ENCODE results near the gene KIF21B.

The KIF21B gene

GRCh38 chr1:200988693-200989092 is 34.8 kb downstream of the KIF21B start:
- no peaks in the 10 kb centered on the region for H3K9me3 ChIP-seq (ENCODE audit: insufficient read depth, low read depth, low read length)
- no peaks in the 10 kb centered on the region for H3K4me1 ChIP-seq (ENCODE audit: insufficient read depth, low read length)
- no peak overlapping the region for H3K27ac ChIP-seq (ENCODE audit: low read length)
- peaks cover 62% of the 10 kb centered on the region for H3K36me3 ChIP-seq (ENCODE audit: insufficient read depth, low read depth, low read length)
- no peaks in the 10 kb centered on the region for H3K27me3 ChIP-seq (ENCODE audit: insufficient read depth, low read length)
- H3K9ac ChIP-seq (ENCODE audit: low read depth, low read length), result no peak overlapping the region
- no peak overlapping the region for H3K4me3 ChIP-seq (ENCODE audit: low read length)

GRCh38 chr1:200985481-200985880 is 38.0 kb downstream of the KIF21B start:
- Histone ChIP-seq H3K4me3 (ENCODE audit: low read length) (no peak overlapping the region), H3K27ac (ENCODE audit: low read length) (no peak overlapping the region), H3K27me3 (ENCODE audit: insufficient read depth, low read length) (no peaks in the 10 kb centered on the region), H3K9ac (ENCODE audit: low read depth, low read length) (no peak overlapping the region), H3K36me3 (ENCODE audit: insufficient read depth, low read depth, low read length) (peaks cover 52% of the 10 kb centered on the region), H3K4me1 (ENCODE audit: insufficient read depth, low read length) (no peaks in the 10 kb centered on the region), H3K9me3 (ENCODE audit: insufficient read depth, low read depth, low read length) (peaks cover 3% of the 10 kb centered on the region; the same call in 1 of the 2 replicates)

DNA sequence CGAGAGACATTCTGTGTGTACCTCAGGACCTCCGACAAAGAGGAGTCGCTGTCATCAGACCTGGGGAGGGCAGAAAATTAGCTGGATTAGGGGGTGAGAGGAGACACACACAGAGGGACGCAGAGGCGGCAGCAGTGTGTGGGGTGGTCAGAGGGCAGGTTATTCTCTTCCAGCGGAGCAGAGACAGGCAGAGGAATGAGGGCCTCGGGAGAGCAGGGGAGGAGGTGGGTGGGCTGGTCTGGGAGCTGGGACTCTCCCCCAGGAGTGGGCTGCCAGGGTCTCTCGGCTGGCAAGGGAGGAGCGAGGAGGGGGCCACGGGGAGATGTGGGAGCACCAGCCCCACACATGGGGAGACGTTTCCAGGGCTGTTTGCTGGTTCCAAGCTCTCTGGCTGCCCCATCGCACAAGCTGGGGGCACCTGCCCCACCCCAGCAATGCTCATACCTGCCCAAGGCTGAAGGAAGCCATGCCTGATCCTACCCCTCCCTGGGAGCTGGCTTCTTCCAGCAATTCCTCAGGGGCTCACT is 40.4 kb downstream of the KIF21B start:
- Histone ChIP-seq H3K9me3 (ENCODE audit: insufficient read depth, low read depth, low read length) (peaks cover 11% of the 10 kb centered on the region; the same call in 1 of the 2 replicates), H3K27ac (ENCODE audit: low read length) (no peak overlapping the region), H3K4me1 (ENCODE audit: insufficient read depth, low read length) (no peaks in the 10 kb centered on the region), H3K27me3 (ENCODE audit: insufficient read depth, low read length) (no peaks in the 10 kb centered on the region), H3K4me3 (ENCODE audit: low read length) (no peak overlapping the region), H3K9ac (ENCODE audit: low read depth, low read length) (no peak overlapping the region), H3K36me3 (ENCODE audit: insufficient read depth, low read depth, low read length) (peaks cover 53% of the 10 kb centered on the region)

- no peak overlapping the region for H3K9ac ChIP-seq (ENCODE audit: low read depth, low read length)
- peaks cover 48% of the 10 kb centered on the region for H3K36me3 ChIP-seq (ENCODE audit: insufficient read depth, low read depth, low read length)
- no peak overlapping the region for H3K27ac ChIP-seq (ENCODE audit: low read length)
- H3K9me3 ChIP-seq (ENCODE audit: insufficient read depth, low read depth, low read length), result peaks cover 11% of the 10 kb centered on the region; the same call in 1 of the 2 replicates
- no peak overlapping the region for H3K4me3 ChIP-seq (ENCODE audit: low read length)
- no peaks in the 10 kb centered on the region for H3K4me1 ChIP-seq (ENCODE audit: insufficient read depth, low read length)
- H3K27me3 ChIP-seq (ENCODE audit: insufficient read depth, low read length), result no peaks in the 10 kb centered on the region
Observed at GRCh38 chr1:200982071-200982945, 41.2 kb downstream of the KIF21B start.

DNA sequence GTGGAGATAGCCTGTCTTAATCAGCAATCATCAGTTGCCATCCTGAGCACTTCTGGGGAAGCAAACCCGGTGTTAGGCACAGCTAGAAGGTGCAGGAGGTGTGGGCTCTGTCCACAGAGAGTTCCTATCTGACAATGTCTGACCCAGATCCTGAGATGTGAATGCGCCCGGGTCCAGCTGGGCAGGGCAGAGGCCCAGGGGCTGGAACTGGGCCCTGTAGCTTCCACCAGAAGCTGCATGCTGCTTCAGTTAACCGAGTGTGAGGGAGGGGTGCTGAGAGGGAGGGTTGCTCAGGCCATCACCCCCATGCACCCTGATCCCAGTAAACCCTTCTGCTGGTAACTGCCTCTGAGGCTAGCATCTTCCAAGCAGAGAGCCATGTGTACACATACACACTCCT is 42.2 kb downstream of the KIF21B start:
- Histone ChIP-seq H3K4me3 (ENCODE audit: low read length) (no peak overlapping the region), H3K4me1 (ENCODE audit: insufficient read depth, low read length) (no peaks in the 10 kb centered on the region), H3K9ac (ENCODE audit: low read depth, low read length) (no peak overlapping the region), H3K27me3 (ENCODE audit: insufficient read depth, low read length) (no peaks in the 10 kb centered on the region), H3K27ac (ENCODE audit: low read length) (no peak overlapping the region), H3K9me3 (ENCODE audit: insufficient read depth, low read depth, low read length) (peaks cover 11% of the 10 kb centered on the region; the same call in 1 of the 2 replicates), H3K36me3 (ENCODE audit: insufficient read depth, low read depth, low read length) (peaks cover 43% of the 10 kb centered on the region)

- Histone ChIP-seq H3K9me3 (ENCODE audit: insufficient read depth, low read depth, low read length) (peaks cover 11% of the 10 kb centered on the region; the same call in 1 of the 2 replicates), H3K36me3 (ENCODE audit: insufficient read depth, low read depth, low read length) (peaks cover 39% of the 10 kb centered on the region), H3K4me1 (ENCODE audit: insufficient read depth, low read length) (no peaks in the 10 kb centered on the region), H3K9ac (ENCODE audit: low read depth, low read length) (no peak overlapping the region), H3K4me3 (ENCODE audit: low read length) (no peak overlapping the region), H3K27me3 (ENCODE audit: insufficient read depth, low read length) (no peaks in the 10 kb centered on the region), H3K27ac (ENCODE audit: low read length) (no peak overlapping the region)
Observed at GRCh38 chr1:200980873-200981272, 42.6 kb downstream of the KIF21B start.

DNA sequence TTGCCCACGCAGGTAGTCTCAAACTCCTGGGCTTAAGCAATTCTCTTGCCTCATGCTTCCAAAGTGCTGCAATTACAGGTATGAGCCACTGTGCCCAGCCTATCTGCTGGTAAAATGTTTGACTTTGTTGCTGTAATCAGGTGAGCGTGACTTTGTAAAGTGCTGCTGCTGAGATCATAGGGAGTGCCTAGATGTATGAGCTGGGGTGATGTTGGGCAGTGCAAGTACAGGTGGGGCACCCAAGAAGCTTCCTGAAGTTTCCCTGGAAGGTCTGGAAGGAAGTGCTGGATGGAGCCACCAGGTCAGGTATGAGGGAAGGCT is 43.1 kb downstream of the KIF21B start:
- H3K9me3 ChIP-seq (ENCODE audit: insufficient read depth, low read depth, low read length), result peaks cover 11% of the 10 kb centered on the region; the same call in 1 of the 2 replicates
- no peaks in the 10 kb centered on the region for H3K27me3 ChIP-seq (ENCODE audit: insufficient read depth, low read length)
- peaks cover 39% of the 10 kb centered on the region for H3K36me3 ChIP-seq (ENCODE audit: insufficient read depth, low read depth, low read length)
- no peaks in the 10 kb centered on the region for H3K4me1 ChIP-seq (ENCODE audit: insufficient read depth, low read length)
- H3K4me3 ChIP-seq (ENCODE audit: low read length), result no peak overlapping the region
- H3K9ac ChIP-seq (ENCODE audit: low read depth, low read length), result no peak overlapping the region
- no peak overlapping the region for H3K27ac ChIP-seq (ENCODE audit: low read length)

GRCh38 chr1:200979574-200980451 is 43.7 kb downstream of the KIF21B start:
- Histone ChIP-seq H3K9ac (ENCODE audit: low read depth, low read length) (no peak overlapping the region), H3K9me3 (ENCODE audit: insufficient read depth, low read depth, low read length) (peaks cover 11% of the 10 kb centered on the region; the same call in 1 of the 2 replicates), H3K4me3 (ENCODE audit: low read length) (no peak overlapping the region), H3K27ac (ENCODE audit: low read length) (no peak overlapping the region), H3K36me3 (ENCODE audit: insufficient read depth, low read depth, low read length) (peaks cover 43% of the 10 kb centered on the region), H3K4me1 (ENCODE audit: insufficient read depth, low read length) (no peaks in the 10 kb centered on the region), H3K27me3 (ENCODE audit: insufficient read depth, low read length) (no peaks in the 10 kb centered on the region)

- H3K27ac ChIP-seq (ENCODE audit: low read length), result no peak overlapping the region
- H3K4me1 ChIP-seq (ENCODE audit: insufficient read depth, low read length), result no peaks in the 10 kb centered on the region
- no peak overlapping the region for H3K4me3 ChIP-seq (ENCODE audit: low read length)
- H3K36me3 ChIP-seq (ENCODE audit: insufficient read depth, low read depth, low read length), result peaks cover 36% of the 10 kb centered on the region
- no peak overlapping the region for H3K9ac ChIP-seq (ENCODE audit: low read depth, low read length)
- H3K27me3 ChIP-seq (ENCODE audit: insufficient read depth, low read length), result no peaks in the 10 kb centered on the region
- H3K9me3 ChIP-seq (ENCODE audit: insufficient read depth, low read depth, low read length), result peaks cover 11% of the 10 kb centered on the region; the same call in 1 of the 2 replicates
Observed at GRCh38 chr1:200977071-200977754, 46.3 kb downstream of the KIF21B start.

GRCh38 chr1:200976634-200977033 is 46.9 kb downstream of the KIF21B start:
- Histone ChIP-seq H3K36me3 (ENCODE audit: insufficient read depth, low read depth, low read length) (peaks cover 36% of the 10 kb centered on the region), H3K4me1 (ENCODE audit: insufficient read depth, low read length) (no peaks in the 10 kb centered on the region), H3K27me3 (ENCODE audit: insufficient read depth, low read length) (no peaks in the 10 kb centered on the region), H3K4me3 (ENCODE audit: low read length) (no peak overlapping the region), H3K9ac (ENCODE audit: low read depth, low read length) (no peak overlapping the region), H3K9me3 (ENCODE audit: insufficient read depth, low read depth, low read length) (peaks cover 11% of the 10 kb centered on the region; the same call in 1 of the 2 replicates), H3K27ac (ENCODE audit: low read length) (no peak overlapping the region)

- Histone ChIP-seq H3K4me1 (ENCODE audit: insufficient read depth, low read length) (no peaks in the 10 kb centered on the region), H3K36me3 (ENCODE audit: insufficient read depth, low read depth, low read length) (peaks cover 30% of the 10 kb centered on the region), H3K27me3 (ENCODE audit: insufficient read depth, low read length) (no peaks in the 10 kb centered on the region), H3K27ac (ENCODE audit: low read length) (no peak overlapping the region), H3K4me3 (ENCODE audit: low read length) (no peak overlapping the region), H3K9ac (ENCODE audit: low read depth, low read length) (no peak overlapping the region), H3K9me3 (ENCODE audit: insufficient read depth, low read depth, low read length) (peaks cover 8% of the 10 kb centered on the region; the same call in 1 of the 2 replicates)
Observed at GRCh38 chr1:200975458-200975857, 48.1 kb downstream of the KIF21B start.

All from iPS-20b (cell line).